ENCODE data around the gene SMCO2. TPM values are rescaled to one million over a fixed set of nuclear protein-coding genes. Genes with fewer than 3 reads are reported as not detected.

The SMCO2 gene
- total RNA-seq, 1 donor = not detected

- peak; percentile 65 for TF ChIP-seq CTCF (IDR thresholded peaks at IDR 0.05; ENCODE audit: insufficient read depth, low read length)
- peak; percentile 14 for DNase-seq (ENCODE audit: low read depth)
- no peak overlapping the region for H3K4me3 ChIP-seq (ENCODE audit: low read depth, low read length)
Measured at GRCh38 chr12:27434673-27435565, 11.6 kb upstream of the SMCO2 start.

- H3K4me3 ChIP-seq (ENCODE audit: low read depth, low read length) = no peak overlapping the region
- no peak for TF ChIP-seq CTCF (IDR thresholded peaks at IDR 0.05; ENCODE audit: insufficient read depth, low read length)
- no peak for DNase-seq (ENCODE audit: low read depth)
Measured at GRCh38 chr12:27436029-27436428, 10.5 kb upstream of the SMCO2 start.

- no peak for TF ChIP-seq CTCF (IDR thresholded peaks at IDR 0.05; ENCODE audit: insufficient read depth, low read length)
- no peak overlapping the region for H3K4me3 ChIP-seq (ENCODE audit: low read depth, low read length)
- no peak for DNase-seq (ENCODE audit: low read depth)
Measured at GRCh38 chr12:27436768-27437167, 9.8 kb upstream of the SMCO2 start.

- no peak for DNase-seq (ENCODE audit: low read depth)
- no peak for TF ChIP-seq CTCF (IDR thresholded peaks at IDR 0.05; ENCODE audit: insufficient read depth, low read length)
- no peak overlapping the region for H3K4me3 ChIP-seq (ENCODE audit: low read depth, low read length)
Measured at GRCh38 chr12:27437839-27438238, 8.7 kb upstream of the SMCO2 start.

GRCh38 chr12:27447761-27448160, 1.2 kb downstream of the SMCO2 start:
- no peak for TF ChIP-seq CTCF (IDR thresholded peaks at IDR 0.05; ENCODE audit: insufficient read depth, low read length)
- H3K4me3 ChIP-seq (ENCODE audit: low read depth, low read length) = no peak overlapping the region
- DNase-seq (ENCODE audit: low read depth) = no peak

GRCh38 chr12:27449026-27449425, 2.5 kb downstream of the SMCO2 start:
- DNase-seq (ENCODE audit: low read depth) = no peak
- no peak overlapping the region for H3K4me3 ChIP-seq (ENCODE audit: low read depth, low read length)
- no peak for TF ChIP-seq CTCF (IDR thresholded peaks at IDR 0.05; ENCODE audit: insufficient read depth, low read length)

All from fibroblast of the aortic adventitia (primary cell).